HG03378 (cell line): ENCODE data around the gene ARL15.

ENCODE experiments used
- ATAC-seq: cut with Tn5 transposase; IDR thresholded peaks from one replicate; pipeline ENCODE4 v1.9.1; 2021; ENCODE audit warnings: mild to moderate bottlenecking, moderate library complexity; ENCODE audit not compliant: unreplicated experiment

The ARL15 gene

DNA sequence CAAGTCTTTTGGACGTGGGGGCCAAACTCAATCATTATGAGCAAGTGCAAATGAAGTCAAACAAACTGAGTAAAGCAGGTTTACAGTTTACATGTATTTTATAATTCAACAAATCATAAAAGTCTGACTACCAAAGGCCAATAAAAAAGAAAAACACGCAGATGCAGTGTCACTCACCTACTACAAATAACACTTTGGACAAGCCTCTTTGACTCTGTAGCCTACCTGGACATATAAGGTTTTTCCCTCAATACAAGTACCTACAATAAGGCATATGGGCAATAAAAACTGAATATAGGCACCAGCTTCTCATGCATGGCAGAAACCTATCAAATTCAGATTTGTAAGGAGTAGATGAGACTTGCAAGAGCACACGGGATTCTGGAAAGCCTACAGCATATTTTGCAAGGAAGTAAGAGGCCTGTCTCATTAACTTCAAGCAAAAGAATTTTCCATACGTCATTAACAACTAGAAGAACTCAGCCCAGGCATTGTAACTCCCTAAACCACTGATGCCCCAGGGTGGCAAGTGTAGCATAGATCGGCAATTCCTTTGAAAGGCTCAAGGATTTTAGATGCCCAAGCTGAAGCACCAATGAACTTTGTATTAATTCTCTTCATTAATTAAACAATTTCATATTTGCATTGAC, 21.7 kb downstream of the ARL15 start:
- ATAC-seq: no peak

DNA sequence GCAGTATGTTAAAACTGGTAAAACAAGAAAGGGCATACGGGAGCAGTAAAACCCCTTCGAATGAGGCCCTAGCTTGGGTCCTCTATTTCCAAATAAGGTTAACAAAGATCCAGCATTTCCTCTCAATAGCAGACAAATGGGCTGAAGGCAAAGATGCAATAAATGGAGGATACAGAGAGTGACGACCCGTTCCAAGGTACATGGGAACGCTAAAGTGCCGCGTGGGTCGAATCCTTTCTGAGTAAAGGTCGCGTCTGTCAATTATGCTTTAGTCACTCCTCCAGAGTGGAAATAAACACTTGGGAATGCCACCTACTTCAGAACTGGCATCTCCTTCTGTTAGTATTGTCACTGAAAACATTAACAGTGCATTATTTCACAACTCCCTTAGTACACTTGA, 24.7 kb downstream of the ARL15 start:
- ATAC-seq: no peak

DNA sequence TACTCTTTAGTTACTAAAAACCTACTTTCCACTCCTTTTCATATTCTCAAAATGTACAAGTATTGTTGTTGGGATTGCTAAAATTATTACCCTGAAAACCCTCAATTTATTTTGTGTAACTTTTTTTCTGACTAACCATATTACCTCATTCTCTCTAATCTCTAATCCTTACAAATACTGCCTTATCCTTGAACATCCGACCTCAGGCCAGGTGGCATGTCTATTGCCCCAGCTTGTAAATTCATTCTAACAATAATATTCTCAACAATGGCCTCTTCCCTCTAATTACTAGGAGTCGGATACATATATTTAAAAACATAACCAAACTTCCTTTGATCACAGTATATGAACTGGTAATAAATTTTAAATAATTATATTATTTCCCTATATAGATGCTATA, 25.8 kb downstream of the ARL15 start:
- ATAC-seq: no peak

DNA sequence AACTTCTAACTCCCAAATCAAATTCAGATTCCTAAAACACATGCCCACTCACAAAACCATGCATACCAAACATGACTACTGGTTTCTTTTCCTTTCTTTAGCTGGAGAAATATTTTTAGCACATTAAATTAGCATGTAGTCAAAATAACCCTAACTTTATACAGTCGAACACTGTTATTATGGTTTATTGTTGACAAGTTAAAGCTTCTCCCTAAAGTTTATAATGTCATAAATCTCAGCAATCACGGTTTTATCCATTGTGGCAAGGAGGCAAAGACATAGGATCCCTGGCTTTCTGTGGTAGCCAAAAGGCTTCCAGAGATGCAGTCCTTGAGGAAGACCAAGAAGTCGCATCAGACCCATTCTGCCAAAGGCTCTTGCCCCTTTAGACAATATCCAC, 27.5 kb downstream of the ARL15 start:
- no peak for ATAC-seq

DNA sequence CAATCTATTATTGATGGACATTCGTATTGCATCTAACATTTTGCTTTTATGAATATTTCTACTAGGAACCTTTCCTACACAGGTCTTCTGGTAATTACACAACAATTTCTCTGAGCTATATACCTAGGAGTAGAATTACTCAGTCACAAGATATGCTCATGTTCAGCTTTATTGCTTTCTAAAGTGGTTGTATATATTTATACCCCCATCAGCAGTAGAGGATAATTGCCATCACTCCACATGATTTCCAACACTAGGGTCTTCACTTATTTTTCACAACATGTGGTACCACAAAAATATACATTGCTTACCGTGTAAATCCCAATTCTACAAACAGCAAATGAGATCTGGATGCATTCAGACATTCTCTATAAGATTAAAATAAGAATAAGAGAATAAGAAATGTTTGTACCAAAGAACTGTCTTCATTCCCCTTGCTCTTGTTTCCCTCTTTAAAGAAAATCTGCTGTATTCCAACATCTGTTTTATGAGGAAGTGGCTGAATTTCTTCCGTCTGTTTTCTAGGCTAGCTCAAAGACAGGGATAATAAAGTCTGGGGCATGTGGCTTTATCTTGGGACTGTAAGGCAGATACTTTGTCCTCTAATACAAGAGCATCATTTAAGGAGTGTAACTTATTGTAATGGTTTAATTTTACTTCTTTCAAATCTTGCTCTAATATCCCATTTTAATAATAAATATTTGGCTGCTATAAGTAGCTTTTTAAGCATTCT, 28.2 kb downstream of the ARL15 start:
- no peak for ATAC-seq

DNA sequence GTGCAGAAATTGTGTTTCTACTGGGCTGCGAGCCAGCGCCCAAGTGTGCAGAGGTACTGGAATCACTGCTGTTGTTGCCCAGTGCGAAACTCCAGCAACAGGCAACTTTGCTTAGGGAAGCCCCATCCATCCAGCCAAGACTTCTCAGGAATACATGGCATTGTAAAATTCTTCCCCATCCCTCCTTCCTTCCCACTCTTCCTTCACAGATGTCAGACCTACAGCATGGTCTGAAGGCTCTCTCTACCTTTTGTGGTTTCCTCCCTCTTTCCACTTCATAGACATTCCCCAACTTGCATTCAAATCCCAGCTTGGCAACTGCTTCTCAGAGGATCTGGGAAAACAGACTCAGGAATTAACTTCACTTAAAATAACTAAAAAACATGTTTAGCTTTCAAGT, 30.4 kb downstream of the ARL15 start:
- ATAC-seq: no peak

DNA sequence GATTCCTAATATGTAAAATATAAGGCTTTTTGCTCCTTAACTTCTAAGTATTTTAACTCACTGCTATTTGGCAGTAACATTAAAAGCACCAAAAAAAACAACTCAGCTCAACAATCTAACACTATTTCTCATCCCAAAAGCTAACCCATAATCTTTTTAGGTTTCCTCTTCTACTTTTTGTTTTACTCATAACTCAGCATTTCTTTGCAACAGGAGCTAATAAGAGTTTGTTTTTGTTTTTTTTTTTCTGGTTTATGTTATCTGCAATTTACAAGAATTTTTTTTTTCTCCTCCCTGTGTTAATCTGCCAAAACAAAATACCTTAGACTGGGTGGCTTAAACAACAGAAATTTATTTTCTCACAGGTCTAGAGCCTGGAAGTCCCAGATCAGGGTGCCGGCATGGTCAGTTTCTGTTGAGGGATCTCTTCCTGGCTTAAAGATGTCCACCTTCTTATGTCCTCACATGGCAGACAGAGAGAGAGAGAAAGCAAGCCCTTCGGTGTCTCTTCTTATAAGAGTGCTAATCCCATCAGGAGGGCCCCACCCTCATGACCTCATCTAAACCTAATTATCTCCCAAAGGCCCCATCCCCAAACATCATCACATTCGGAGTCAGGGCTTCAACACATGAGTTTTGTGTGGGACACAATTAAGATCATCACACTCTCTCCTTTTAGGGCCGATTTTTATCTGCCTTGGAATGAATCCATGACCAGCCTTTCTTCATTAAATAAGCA, 31.2 kb downstream of the ARL15 start:
- no peak for ATAC-seq

DNA sequence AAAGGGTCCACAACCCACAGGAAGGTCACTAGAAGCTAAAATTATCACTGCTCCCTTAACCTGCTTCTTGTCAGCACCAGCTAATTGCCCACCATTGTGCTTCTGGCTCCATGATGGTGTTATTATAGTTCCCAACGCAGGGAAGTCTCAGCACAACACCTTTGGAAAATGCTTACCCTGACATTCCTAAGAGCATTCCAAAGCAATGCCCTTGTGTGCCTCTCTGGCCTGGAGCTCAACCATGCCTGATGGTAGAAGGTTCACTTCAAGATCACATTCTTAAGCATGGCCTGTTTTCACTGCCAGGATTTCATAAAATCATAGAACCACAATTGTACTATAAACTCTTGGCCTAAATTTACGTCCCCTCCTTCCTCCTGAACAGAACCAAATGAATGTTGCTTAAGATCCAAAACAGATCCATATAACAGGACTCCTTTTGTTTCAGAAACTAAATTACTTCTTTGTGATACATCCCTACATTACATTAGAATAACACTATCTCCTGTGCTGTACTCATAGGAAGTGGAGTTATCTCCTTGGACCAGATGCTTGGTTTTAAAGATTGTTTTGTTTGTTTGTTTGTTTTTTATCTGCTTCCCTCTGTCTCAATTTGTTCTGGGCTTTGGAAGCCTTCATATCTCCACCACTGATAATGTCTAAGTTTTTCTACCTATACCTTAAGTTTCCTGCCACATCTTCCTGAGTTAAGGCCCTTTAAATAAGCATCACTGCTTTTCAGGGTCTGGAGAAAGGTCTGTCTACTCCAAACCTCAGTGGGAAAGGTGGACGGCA, 32.1 kb downstream of the ARL15 start:
- no peak for ATAC-seq

DNA sequence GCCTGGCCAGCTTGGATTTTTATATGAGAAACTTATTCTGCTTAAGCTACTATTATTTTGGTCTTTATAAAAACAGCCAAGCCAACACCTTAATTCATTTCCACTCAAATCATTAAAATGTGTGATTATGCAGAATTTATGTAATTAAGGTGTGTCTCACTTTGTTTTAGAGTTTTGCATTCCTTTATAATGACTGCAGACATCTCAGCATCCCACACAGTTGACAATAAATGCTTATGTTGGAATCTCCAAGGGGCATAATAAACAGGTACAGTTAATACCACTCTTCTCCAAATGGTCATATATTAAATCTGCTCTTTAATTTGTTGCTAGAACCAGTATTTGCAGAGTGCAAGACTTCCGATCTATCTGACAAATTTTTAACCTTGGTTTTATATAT, 34.3 kb downstream of the ARL15 start:
- ATAC-seq: no peak

DNA sequence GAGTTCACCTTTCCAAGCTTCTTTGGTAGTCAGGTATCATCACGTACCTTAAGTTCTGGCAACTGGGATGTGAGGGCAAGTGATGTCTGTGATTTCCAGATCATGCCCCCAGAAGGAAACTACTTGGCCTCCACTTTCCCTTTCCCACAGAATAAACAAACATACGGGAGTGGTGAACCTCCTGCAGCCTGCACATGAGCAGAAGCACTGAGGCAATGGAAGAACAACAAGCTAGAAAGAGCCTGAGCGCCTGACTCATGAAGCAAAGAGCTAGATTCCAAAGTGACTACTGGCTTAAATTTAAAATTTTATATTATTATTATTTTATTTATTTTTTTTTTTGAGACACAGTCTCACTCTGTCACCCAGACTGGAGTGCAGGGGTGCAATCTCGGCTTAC, 35.0 kb downstream of the ARL15 start:
- ATAC-seq: no peak

DNA sequence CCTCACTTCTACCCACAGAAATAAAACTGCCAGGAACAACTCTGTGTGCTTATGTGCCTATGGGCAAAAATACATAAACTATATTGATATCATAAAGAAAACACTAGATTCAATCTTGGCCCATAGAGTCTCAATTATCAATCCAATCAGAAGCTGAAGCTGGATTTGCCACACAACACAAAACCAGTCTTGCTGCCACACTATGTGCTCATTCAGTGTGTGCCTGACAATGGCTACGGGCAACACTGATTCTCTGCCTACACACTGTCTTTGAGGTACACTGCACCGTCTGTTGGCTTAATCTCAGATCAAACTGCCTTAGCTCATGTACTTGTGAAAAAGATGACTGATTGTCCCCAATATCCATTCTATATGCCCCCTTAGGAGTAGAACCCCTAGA, 35.4 kb downstream of the ARL15 start:
- no peak for ATAC-seq

DNA sequence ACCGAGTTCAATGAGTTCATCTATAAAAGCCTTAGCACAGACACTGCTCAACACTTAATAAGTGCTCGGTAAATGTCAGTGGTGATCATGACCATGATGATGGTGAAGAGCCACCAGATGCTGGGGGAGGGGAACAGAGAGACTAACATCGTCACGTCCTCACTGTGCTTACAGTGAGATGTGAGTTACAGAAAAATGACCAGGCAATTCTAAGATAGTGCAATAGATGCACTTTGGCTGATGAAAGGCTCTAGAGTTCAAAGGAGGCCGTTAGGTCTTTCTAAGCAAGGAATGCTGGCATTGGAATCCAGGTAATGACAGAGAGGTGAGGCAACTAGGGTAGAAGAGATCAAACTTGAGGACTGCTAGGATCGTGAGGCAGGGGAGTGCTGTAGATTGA, 36.7 kb downstream of the ARL15 start:
- ATAC-seq: no peak

DNA sequence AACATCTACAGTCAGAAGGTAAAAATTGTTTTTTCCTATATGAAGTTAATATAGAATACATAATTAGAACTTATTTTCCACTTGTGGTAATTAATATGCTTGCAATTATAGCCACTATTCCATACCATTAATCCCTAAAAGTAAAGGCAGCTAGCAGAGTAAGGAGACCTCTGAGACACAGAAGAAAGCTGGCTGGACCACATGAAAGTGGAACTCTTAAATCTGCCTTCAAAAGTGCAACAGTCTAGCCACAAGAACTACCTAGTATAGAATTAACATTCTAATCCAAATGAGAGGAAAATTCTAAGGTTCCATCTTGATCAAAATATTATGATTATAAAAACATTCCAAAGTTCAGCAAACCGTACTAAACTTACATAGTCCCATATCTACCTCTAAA, 37.6 kb downstream of the ARL15 start:
- no peak for ATAC-seq

DNA sequence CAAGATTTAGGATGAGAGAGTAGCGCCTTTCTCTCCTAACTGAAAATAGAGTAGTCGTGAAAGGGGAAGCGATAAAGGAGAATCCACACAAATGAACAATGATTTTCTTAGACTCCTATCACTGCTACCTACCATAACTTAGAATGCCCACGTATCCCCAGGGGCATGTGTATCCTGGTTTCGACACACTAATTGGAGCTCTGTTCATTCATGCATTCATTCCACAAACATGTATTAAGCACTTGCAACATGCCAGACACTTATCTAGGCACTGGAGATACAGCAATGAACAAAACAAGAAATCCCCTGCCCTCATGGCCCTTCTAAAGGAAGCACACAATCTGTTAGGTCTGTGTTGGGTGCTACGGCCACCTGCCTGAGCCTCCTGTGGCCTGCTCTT, 40.0 kb downstream of the ARL15 start:
- no peak for ATAC-seq

DNA sequence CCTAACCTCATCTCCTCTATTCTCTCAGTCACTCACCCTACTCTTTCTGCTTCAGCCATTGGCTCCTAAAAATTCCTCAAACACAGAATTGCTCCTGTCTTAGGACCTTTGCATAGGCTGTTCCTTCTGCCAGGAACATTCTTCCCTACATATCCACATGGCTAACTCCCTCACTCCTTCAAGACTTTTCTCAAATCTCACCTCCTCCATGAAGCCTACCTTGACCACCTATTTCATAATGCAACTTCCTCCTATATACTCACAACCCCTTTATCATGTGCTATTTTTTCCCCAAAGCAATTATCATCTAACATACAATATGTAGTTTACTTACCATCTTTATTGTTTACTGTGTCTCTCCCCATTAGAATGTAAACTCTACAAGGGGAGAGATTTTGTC, 45.8 kb downstream of the ARL15 start:
- ATAC-seq: no peak

DNA sequence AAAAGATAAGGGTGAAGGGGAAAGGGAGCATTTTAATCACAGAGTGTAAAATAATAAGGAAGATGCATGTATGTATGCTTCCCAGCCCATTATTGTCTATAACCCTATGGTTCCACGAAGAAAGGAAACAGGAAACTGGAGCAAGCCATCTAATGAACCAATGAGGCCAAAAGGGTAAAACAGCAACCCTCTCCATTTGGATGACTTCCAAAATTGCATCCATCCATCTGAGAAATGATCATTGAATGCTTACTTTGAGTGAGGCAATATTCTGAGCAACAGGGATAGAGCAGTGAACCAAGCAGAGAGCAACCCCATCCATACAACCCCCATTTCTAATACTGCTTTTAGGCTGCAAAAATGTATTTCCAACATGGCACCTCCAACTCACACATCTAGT, 46.9 kb downstream of the ARL15 start:
- no peak for ATAC-seq

DNA sequence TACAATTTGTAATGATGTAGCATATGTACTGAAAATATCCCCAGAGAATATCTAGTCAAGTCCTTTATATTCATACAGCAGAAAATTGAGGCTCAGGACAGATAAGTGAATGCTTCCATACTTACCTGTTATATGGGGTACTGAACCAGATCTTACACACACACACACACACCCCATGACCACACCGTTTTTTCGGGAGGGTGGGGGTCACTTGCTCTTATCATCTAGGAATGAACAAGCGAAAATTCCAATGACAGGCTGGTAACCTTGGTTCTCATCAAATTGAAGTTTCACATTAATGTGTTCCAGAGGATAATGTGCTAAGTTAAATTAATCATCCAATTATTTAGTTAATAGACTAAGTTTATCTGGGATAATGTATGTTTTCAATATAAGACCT, 48.8 kb downstream of the ARL15 start:
- ATAC-seq: no peak

DNA sequence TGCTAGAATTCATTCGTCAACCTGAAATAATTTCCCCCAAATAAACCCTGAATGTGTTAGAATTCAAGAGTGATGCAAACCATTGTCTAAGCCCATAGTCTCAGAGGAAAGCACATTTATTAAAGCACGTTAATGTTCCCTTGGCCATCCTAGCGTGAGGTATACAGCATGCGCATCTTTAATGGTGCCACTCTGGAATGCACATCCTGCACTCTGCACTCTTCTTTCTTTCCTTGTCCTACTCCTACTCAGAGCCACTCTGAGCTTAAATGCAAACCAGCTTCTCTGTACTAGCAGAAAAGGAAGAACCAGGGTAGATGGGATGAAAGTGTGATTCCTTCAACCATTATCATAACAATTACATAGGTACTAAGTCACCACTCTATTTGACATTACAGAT, 50.4 kb downstream of the ARL15 start:
- no peak for ATAC-seq

DNA sequence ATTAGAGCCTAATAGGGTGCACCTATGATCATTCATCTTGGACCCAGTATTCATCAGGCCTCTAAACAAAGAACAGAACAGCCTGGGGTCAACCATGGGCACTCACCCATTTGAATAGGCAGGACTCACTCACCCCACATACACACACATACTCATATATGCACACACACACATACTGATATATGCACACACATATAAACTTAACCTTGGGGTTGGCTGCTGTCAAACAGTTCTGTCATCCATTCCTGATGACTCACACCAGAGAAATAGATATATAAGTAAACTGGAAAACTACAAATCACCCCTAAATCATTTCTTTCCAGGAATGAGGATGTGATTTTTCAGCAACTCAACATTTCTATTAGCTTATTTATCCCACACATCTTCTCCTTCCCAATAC, 51.3 kb downstream of the ARL15 start:
- no peak for ATAC-seq

DNA sequence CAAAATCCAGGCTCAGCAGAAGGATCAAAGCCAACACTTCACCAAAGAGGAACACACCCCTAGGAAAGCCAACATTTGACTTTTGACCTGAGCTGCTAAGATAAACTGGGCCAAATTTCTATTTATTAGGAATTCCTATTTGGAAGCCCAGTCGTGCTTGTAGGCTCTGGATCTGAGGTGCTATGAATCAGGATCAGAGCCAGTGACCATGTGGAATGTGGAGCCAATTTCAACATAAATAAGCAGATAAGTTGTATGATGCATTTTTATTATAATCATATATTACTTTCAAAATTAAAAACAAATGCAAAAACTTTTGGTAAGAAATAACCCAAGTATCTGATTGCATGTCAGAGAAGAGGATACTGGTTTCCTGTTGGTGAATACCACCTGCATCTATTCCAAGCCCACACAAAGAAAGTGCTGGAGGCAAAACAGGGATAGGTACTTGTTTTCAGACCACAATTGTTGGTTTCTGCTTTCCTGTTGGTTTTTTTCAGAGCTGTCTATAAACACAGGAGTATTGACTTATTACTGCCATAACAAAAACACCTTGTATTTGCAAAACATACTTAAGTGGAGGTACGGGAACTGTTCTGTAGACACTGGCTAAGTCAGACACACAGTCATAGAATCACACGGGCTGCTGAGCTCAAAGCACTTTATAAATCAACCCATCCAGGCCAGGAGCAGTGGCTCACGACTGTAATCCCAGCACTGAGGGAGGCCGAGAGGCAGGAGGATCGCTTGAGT, 52.8 kb downstream of the ARL15 start:
- no peak for ATAC-seq
